ENCODE results near the gene RASGRP2.

RASGRP2 gene

DNA sequence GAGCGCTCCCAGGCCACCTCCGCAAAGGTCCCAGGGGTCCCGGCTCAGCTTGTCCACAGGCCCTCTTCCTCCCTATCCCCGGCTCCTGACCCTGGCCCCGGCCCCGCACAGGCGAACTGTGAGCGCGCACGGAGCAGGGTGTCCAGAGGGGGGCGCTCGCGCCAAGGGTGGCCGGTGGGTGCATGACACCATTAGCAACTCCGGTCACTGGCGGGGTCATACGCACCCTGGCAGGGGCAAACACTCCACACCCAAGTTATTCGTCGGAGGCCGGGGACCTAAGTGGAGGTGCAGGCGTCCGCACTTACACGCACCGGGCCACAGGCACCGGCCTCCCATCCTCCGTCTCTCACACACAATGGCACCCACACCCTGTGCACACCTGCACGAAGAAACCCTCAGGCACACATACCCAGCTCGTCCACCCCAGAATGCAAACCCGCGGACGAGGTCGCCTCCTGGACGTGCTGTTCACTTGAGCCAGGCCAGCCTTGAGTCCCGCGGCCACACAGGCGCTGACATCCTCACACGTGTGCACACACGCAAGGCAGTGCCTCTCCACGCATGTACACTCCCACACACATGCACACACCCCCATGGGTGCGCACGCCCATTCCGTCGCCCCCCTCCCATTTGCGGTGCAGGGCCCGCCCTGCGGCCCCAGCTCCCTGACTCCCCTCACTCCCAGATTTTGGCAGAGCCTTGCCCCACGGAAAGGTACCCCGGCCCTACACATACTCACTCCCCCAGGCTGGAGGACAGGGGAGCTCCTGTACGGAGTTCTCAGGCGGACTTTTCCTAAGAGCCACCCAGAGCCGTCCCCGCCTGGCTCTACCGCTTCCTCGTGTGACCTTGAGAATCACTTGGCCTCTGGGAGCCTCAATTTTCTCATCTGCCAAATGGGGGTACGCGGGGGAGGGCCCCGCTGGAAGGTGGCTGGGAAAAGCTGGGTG is at the start of gene RASGRP2 (continued):
- TF ChIP-seq ZNF354C (tag by site-specific recombination; IDR thresholded peaks at IDR 0.05; ENCODE audit: borderline replicate concordance, low read depth) (no peak), ZIC2 (tag by site-specific recombination; IDR thresholded peaks at IDR 0.05) (no peak), MZF1 (tag by site-specific recombination; IDR thresholded peaks at IDR 0.05; ENCODE audit: borderline replicate concordance) (no peak), ZNF777 (tag by site-specific recombination; IDR thresholded peaks at IDR 0.05; ENCODE audit: borderline replicate concordance) (0 out of 2 replicates have a peak, but pooled peaks have one; percentile 50), GLIS2 (tag by site-specific recombination; IDR thresholded peaks at IDR 0.05) (peak; percentile 82), ZXDB (tag by site-specific recombination; IDR thresholded peaks at IDR 0.05) (peak; percentile 26; the same call in 1 of the 2 replicates), KLF9 (tag by site-specific recombination; IDR thresholded peaks at IDR 0.05; ENCODE audit: low read depth) (peak; percentile 91), EGR2 (tag by site-specific recombination; IDR thresholded peaks at IDR 0.05; ENCODE audit: low read depth) (peak; percentile 67; the same call in 1 of the 2 replicates), ZNF223 (tag by site-specific recombination; IDR thresholded peaks at IDR 0.05) (no peak), ZBTB8A (tag by site-specific recombination; IDR thresholded peaks at IDR 0.05) (no peak), SP2 (tag by site-specific recombination; IDR thresholded peaks at IDR 0.05) (peak; percentile 30; the same call in 1 of the 2 replicates), KLF1 (tag by site-specific recombination; IDR thresholded peaks at IDR 0.05) (peak; percentile 69; the same call in 1 of the 2 replicates), BCL11B (tag by site-specific recombination; IDR thresholded peaks at IDR 0.05; ENCODE audit: low read depth) (peak; percentile 88), KLF10 (tag by site-specific recombination; IDR thresholded peaks at IDR 0.05) (0 out of 2 replicates have a peak, but pooled peaks have one; percentile 46)
- TF ChIP-seq, protein P1, sequence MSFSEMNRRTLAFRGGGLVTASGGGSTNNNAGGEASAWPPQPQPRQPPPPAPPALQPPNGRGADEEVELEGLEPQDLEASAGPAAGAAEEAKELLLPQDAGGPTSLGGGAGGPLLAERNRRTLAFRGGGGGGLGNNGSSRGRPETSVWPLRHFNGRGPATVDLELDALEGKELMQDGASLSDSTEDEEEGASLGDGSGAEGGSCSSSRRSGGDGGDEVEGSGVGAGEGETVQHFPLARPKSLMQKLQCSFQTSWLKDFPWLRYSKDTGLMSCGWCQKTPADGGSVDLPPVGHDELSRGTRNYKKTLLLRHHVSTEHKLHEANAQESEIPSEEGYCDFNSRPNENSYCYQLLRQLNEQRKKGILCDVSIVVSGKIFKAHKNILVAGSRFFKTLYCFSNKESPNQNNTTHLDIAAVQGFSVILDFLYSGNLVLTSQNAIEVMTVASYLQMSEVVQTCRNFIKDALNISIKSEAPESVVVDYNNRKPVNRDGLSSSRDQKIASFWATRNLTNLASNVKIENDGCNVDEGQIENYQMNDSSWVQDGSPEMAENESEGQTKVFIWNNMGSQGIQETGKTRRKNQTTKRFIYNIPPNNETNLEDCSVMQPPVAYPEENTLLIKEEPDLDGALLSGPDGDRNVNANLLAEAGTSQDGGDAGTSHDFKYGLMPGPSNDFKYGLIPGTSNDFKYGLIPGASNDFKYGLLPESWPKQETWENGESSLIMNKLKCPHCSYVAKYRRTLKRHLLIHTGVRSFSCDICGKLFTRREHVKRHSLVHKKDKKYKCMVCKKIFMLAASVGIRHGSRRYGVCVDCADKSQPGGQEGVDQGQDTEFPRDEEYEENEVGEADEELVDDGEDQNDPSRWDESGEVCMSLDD (tag by site-specific recombination; IDR thresholded peaks at IDR 0.05), result peak; percentile 54
- TF ChIP-seq, protein P2, sequence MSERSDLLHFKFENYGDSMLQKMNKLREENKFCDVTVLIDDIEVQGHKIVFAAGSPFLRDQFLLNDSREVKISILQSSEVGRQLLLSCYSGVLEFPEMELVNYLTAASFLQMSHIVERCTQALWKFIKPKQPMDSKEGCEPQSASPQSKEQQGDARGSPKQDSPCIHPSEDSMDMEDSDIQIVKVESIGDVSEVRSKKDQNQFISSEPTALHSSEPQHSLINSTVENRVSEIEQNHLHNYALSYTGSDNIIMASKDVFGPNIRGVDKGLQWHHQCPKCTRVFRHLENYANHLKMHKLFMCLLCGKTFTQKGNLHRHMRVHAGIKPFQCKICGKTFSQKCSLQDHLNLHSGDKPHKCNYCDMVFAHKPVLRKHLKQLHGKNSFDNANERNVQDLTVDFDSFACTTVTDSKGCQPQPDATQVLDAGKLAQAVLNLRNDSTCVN (tag by site-specific recombination; optimal IDR thresholded peaks at IDR 0.05), result peak; percentile 69
- TF ChIP-seq, protein P3, sequence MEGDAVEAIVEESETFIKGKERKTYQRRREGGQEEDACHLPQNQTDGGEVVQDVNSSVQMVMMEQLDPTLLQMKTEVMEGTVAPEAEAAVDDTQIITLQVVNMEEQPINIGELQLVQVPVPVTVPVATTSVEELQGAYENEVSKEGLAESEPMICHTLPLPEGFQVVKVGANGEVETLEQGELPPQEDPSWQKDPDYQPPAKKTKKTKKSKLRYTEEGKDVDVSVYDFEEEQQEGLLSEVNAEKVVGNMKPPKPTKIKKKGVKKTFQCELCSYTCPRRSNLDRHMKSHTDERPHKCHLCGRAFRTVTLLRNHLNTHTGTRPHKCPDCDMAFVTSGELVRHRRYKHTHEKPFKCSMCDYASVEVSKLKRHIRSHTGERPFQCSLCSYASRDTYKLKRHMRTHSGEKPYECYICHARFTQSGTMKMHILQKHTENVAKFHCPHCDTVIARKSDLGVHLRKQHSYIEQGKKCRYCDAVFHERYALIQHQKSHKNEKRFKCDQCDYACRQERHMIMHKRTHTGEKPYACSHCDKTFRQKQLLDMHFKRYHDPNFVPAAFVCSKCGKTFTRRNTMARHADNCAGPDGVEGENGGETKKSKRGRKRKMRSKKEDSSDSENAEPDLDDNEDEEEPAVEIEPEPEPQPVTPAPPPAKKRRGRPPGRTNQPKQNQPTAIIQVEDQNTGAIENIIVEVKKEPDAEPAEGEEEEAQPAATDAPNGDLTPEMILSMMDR (tag by site-specific recombination; IDR thresholded peaks at IDR 0.05), result peak; percentile 85
- TF ChIP-seq, protein P4, sequence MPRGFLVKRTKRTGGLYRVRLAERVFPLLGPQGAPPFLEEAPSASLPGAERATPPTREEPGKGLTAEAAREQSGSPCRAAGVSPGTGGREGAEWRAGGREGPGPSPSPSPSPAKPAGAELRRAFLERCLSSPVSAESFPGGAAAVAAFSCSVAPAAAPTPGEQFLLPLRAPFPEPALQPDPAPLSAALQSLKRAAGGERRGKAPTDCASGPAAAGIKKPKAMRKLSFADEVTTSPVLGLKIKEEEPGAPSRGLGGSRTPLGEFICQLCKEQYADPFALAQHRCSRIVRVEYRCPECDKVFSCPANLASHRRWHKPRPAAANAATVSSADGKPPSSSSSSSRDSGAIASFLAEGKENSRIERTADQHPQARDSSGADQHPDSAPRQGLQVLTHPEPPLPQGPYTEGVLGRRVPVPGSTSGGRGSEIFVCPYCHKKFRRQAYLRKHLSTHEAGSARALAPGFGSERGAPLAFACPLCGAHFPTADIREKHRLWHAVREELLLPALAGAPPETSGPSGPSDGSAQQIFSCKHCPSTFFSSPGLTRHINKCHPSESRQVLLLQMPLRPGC (tag by site-specific recombination; IDR thresholded peaks at IDR 0.05), result peak; percentile 28; the same call in 1 of the 2 replicates
- TF ChIP-seq, protein P5, sequence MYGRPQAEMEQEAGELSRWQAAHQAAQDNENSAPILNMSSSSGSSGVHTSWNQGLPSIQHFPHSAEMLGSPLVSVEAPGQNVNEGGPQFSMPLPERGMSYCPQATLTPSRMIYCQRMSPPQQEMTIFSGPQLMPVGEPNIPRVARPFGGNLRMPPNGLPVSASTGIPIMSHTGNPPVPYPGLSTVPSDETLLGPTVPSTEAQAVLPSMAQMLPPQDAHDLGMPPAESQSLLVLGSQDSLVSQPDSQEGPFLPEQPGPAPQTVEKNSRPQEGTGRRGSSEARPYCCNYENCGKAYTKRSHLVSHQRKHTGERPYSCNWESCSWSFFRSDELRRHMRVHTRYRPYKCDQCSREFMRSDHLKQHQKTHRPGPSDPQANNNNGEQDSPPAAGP (tag by site-specific recombination; IDR thresholded peaks at IDR 0.05), result peak; percentile 74
- TF ChIP-seq, protein P6, sequence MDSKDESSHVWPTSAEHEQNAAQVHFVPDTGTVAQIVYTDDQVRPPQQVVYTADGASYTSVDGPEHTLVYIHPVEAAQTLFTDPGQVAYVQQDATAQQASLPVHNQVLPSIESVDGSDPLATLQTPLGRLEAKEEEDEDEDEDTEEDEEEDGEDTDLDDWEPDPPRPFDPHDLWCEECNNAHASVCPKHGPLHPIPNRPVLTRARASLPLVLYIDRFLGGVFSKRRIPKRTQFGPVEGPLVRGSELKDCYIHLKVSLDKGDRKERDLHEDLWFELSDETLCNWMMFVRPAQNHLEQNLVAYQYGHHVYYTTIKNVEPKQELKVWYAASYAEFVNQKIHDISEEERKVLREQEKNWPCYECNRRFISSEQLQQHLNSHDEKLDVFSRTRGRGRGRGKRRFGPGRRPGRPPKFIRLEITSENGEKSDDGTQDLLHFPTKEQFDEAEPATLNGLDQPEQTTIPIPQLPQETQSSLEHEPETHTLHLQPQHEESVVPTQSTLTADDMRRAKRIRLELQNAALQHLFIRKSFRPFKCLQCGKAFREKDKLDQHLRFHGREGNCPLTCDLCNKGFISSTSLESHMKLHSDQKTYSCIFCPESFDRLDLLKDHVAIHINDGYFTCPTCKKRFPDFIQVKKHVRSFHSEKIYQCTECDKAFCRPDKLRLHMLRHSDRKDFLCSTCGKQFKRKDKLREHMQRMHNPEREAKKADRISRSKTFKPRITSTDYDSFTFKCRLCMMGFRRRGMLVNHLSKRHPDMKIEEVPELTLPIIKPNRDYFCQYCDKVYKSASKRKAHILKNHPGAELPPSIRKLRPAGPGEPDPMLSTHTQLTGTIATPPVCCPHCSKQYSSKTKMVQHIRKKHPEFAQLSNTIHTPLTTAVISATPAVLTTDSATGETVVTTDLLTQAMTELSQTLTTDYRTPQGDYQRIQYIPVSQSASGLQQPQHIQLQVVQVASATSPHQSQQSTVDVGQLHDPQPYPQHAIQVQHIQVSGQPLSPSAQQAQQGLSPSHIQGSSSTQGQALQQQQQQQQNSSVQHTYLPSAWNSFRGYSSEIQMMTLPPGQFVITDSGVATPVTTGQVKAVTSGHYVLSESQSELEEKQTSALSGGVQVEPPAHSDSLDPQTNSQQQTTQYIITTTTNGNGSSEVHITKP (tag by site-specific recombination; IDR thresholded peaks at IDR 0.05), result peak; percentile 72; the same call in 1 of the 2 replicates
- TF ChIP-seq, protein P7, sequence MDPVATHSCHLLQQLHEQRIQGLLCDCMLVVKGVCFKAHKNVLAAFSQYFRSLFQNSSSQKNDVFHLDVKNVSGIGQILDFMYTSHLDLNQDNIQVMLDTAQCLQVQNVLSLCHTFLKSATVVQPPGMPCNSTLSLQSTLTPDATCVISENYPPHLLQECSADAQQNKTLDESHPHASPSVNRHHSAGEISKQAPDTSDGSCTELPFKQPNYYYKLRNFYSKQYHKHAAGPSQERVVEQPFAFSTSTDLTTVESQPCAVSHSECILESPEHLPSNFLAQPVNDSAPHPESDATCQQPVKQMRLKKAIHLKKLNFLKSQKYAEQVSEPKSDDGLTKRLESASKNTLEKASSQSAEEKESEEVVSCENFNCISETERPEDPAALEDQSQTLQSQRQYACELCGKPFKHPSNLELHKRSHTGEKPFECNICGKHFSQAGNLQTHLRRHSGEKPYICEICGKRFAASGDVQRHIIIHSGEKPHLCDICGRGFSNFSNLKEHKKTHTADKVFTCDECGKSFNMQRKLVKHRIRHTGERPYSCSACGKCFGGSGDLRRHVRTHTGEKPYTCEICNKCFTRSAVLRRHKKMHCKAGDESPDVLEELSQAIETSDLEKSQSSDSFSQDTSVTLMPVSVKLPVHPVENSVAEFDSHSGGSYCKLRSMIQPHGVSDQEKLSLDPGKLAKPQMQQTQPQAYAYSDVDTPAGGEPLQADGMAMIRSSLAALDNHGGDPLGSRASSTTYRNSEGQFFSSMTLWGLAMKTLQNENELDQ (tag by site-specific recombination; IDR thresholded peaks at IDR 0.05; ENCODE audit: low read depth), result no peak

Data from HEK293 (cell line).